ENCODE results near the gene DIS3L2.
"Not testable (repeated sequence)": the region's sequence is repeated elsewhere in the genome, so short reads cannot be mapped to it uniquely, and the experiment has no call there.

Gene DIS3L2

GRCh38 chr2:232058063-232058877 is 96.8 kb downstream of the DIS3L2 start:
- no peak for DNase-seq (ENCODE audit: low read depth)

GRCh38 chr2:232058931-232059330 is 97.4 kb downstream of the DIS3L2 start:
- DNase-seq (ENCODE audit: low read depth): no peak

- no peak for DNase-seq (ENCODE audit: low read depth)
Observed at GRCh38 chr2:232061265-232061664, 99.8 kb downstream of the DIS3L2 start.

GRCh38 chr2:232073026-232073425 is 111.5 kb downstream of the DIS3L2 start:
- DNase-seq (ENCODE audit: low read depth): no peak

- DNase-seq (ENCODE audit: low read depth): no peak
Observed at GRCh38 chr2:232073699-232074098, 112.2 kb downstream of the DIS3L2 start.

- no peak for DNase-seq (ENCODE audit: low read depth)
Observed at GRCh38 chr2:232075080-232075479, 113.6 kb downstream of the DIS3L2 start.

GRCh38 chr2:232075859-232076258 is 114.3 kb downstream of the DIS3L2 start:
- no peak for DNase-seq (ENCODE audit: low read depth)

- no peak for DNase-seq (ENCODE audit: low read depth)
Observed at GRCh38 chr2:232076272-232076671, 114.8 kb downstream of the DIS3L2 start.

- DNase-seq (ENCODE audit: low read depth): no peak
Observed at GRCh38 chr2:232076736-232077135, 115.2 kb downstream of the DIS3L2 start.

GRCh38 chr2:232085164-232085563 is 123.7 kb downstream of the DIS3L2 start:
- no peak for DNase-seq (ENCODE audit: low read depth)

- no peak for DNase-seq (ENCODE audit: low read depth)
Observed at GRCh38 chr2:232085826-232086425, 124.4 kb downstream of the DIS3L2 start.

GRCh38 chr2:232088771-232089170 is 127.3 kb downstream of the DIS3L2 start:
- no peak for DNase-seq (ENCODE audit: low read depth)

GRCh38 chr2:232094201-232094600 is 132.7 kb downstream of the DIS3L2 start:
- DNase-seq (ENCODE audit: low read depth): no peak

GRCh38 chr2:232094883-232095282 is 133.4 kb downstream of the DIS3L2 start:
- DNase-seq (ENCODE audit: low read depth): no peak

- DNase-seq (ENCODE audit: low read depth): no peak
Observed at GRCh38 chr2:232097260-232097659, 135.7 kb downstream of the DIS3L2 start.

- no peak for DNase-seq (ENCODE audit: low read depth)
Observed at GRCh38 chr2:232097758-232098157, 136.2 kb downstream of the DIS3L2 start.

- DNase-seq (ENCODE audit: low read depth): no peak
Observed at GRCh38 chr2:232102380-232102779, 140.9 kb downstream of the DIS3L2 start.

GRCh38 chr2:232103140-232103737 is 141.7 kb downstream of the DIS3L2 start:
- DNase-seq (ENCODE audit: low read depth): no peak

- no peak for DNase-seq (ENCODE audit: low read depth)
Observed at GRCh38 chr2:232104076-232104646, 142.6 kb downstream of the DIS3L2 start.

GRCh38 chr2:232111551-232111950 is 150.0 kb downstream of the DIS3L2 start:
- no peak for DNase-seq (ENCODE audit: low read depth)

GRCh38 chr2:232113821-232114220 is 152.3 kb downstream of the DIS3L2 start:
- no peak for DNase-seq (ENCODE audit: low read depth)

- not testable (repeated sequence) for DNase-seq (ENCODE audit: low read depth)
Observed at GRCh38 chr2:232115728-232116361, 154.3 kb downstream of the DIS3L2 start.
